Stimulated activated CD8-positive, alpha-beta memory T cell treated with anti-CD3 and anti-CD28 coated beads, Interleukin-2, amount 100 ng/mL, for 48 hours (primary cell): ENCODE data around the gene GRID2.

Experiments
- DNase-seq, 2 donors: peaks; one replicate each; pipeline ENCODE4 v3.0.0-alpha.2; 2020; ENCODE audit warnings: low read depth in 2 of 2

The GRID2 gene

GRCh38 chr4:93407493-93408275, 1103.9 kb downstream of the GRID2 start:
- DNase-seq, result no peak

- DNase-seq, result no peak
Observed at GRCh38 chr4:93409035-93409434, 1105.3 kb downstream of the GRID2 start.

- DNase-seq, result no peak
Observed at GRCh38 chr4:93414041-93414550, 1110.3 kb downstream of the GRID2 start.

- DNase-seq, result no peak
Observed at GRCh38 chr4:93416344-93417128, 1112.8 kb downstream of the GRID2 start.

GRCh38 chr4:93431371-93431770, 1127.6 kb downstream of the GRID2 start:
- DNase-seq, result no peak

GRCh38 chr4:93433840-93434239, 1130.1 kb downstream of the GRID2 start:
- DNase-seq, result no peak

- no peak for DNase-seq
Observed at GRCh38 chr4:93436000-93436626, 1132.3 kb downstream of the GRID2 start.

- no peak for DNase-seq
Observed at GRCh38 chr4:93437991-93438390, 1134.2 kb downstream of the GRID2 start.

GRCh38 chr4:93444860-93445259, 1141.1 kb downstream of the GRID2 start:
- DNase-seq, result no peak

- DNase-seq, result no peak
Observed at GRCh38 chr4:93446038-93446437, 1142.3 kb downstream of the GRID2 start.

- DNase-seq, result no peak
Observed at GRCh38 chr4:93448691-93449293, 1145.0 kb downstream of the GRID2 start.

GRCh38 chr4:93451954-93452353, 1148.2 kb downstream of the GRID2 start:
- no peak for DNase-seq

- no peak for DNase-seq
Observed at GRCh38 chr4:93461541-93461940, 1157.8 kb downstream of the GRID2 start.

GRCh38 chr4:93466446-93466845, 1162.7 kb downstream of the GRID2 start:
- no peak for DNase-seq

- no peak for DNase-seq
Observed at GRCh38 chr4:93467484-93468155, 1163.9 kb downstream of the GRID2 start.

GRCh38 chr4:93469560-93469959, 1165.8 kb downstream of the GRID2 start:
- DNase-seq, result no peak

- no peak for DNase-seq
Observed at GRCh38 chr4:93475730-93476129, 1172.0 kb downstream of the GRID2 start.

- no peak for DNase-seq
Observed at GRCh38 chr4:93478805-93479204, 1175.0 kb downstream of the GRID2 start.

GRCh38 chr4:93480452-93480851, 1176.7 kb downstream of the GRID2 start:
- DNase-seq, result no peak

GRCh38 chr4:93495346-93495745, 1191.6 kb downstream of the GRID2 start:
- no peak for DNase-seq

GRCh38 chr4:93501244-93501643, 1197.5 kb downstream of the GRID2 start:
- DNase-seq, result no peak
